Activated CD4-positive, alpha-beta memory T cell treated with anti-CD3 and anti-CD28 coated beads, Interleukin-2, amount 10 ng/mL, durations not matched to agents 7 days and 5 days (primary cell): ENCODE results near the gene ZNF521. TPM values are rescaled to one million over a fixed set of nuclear protein-coding genes. Genes with fewer than 3 reads are reported as not detected.

Experiments
- CTCF ChIA-PET: fragments of 350-600 bp; sonication (Branson Sonifier 250); formaldehyde crosslinking; loops from one replicate; lab custom pipeline; 2021; ENCODE audit warnings: antibody characterized with exemption, inconsistent platforms; lab: Charles Lee
- POLR2A ChIA-PET: fragments of 350-600 bp; sonication (Branson Sonifier 250); formaldehyde crosslinking; loops from one replicate; lab custom pipeline; 2021; ENCODE audit warnings: antibody characterized with exemption; lab: Charles Lee
- DNase-seq: peaks from one replicate; pipeline ENCODE4 v3.0.0-alpha.2; 2020
- H3K27ac Mint-ChIP-seq: one replicate; pipeline ENCODE4 v1.8.0; 2021; ENCODE audit warnings: mild to moderate bottlenecking, mixed read lengths
- H3K27me3 Mint-ChIP-seq: one replicate; pipeline ENCODE4 v1.8.0; 2021; ENCODE audit warnings: mixed read lengths
- H3K36me3 Mint-ChIP-seq: one replicate; pipeline ENCODE4 v1.8.0; 2021; ENCODE audit warnings: low read depth, mixed read lengths
- H3K4me1 Mint-ChIP-seq: one replicate; pipeline ENCODE4 v1.8.0; 2021; ENCODE audit warnings: mixed read lengths
- H3K4me3 Mint-ChIP-seq: one replicate; pipeline ENCODE4 v1.8.0; 2021; ENCODE audit warnings: mild to moderate bottlenecking, mixed read lengths
- H3K9me3 Mint-ChIP-seq: one replicate; pipeline ENCODE4 v1.8.0; 2021; ENCODE audit warnings: mixed read lengths
- total RNA-seq, 2 experiments: library from RNA; stranded (reverse); gene quantifications; one replicate each; pipeline ENCODE4 v1.2.3, GENCODE V29; 2021

ZNF521 gene
- total RNA-seq, 2 experiments from 2014 or later: not detected

DNA sequence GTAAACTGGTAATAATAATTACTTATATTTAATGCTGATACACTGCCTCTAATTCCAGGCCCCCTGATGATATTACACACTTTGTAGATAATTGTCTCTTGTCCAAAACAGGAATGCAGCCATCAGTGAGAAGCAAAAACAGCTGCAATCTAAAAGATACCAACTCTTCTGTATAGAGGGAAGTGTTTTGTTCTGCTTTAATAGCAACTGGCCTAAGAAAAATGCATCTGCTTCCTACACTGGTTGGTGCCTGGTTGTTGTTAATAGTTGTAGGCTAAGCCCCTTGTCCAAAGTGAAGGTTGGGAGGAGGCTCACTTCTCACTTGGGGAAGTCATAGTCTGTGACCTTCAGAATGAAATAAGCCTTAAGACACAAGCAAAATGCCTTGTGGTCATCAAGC, 332.0 kb downstream of the ZNF521 start:
- Mint-ChIP-seq H3K4me1 (no peaks in the 10 kb centered on the region), H3K27ac (no peak overlapping the region), H3K27me3 (no peaks in the 10 kb centered on the region), H3K9me3 (no peaks in the 10 kb centered on the region), H3K36me3 (no peaks in the 10 kb centered on the region), H3K4me3 (no peak overlapping the region)
- ChIA-PET CTCF (no interaction called here), POLR2A (no interaction called here)
- no peak for DNase-seq

- Mint-ChIP-seq H3K4me3 (no peak overlapping the region), H3K9me3 (no peaks in the 10 kb centered on the region), H3K27me3 (no peaks in the 10 kb centered on the region), H3K4me1 (no peaks in the 10 kb centered on the region), H3K27ac (no peak overlapping the region), H3K36me3 (no peaks in the 10 kb centered on the region)
- no peak for DNase-seq
- ChIA-PET POLR2A (no interaction called here), CTCF (no interaction called here)
These were observed 332.7 kb downstream of the ZNF521 start for GRCh38 chr18:25019086-25019860.

DNA sequence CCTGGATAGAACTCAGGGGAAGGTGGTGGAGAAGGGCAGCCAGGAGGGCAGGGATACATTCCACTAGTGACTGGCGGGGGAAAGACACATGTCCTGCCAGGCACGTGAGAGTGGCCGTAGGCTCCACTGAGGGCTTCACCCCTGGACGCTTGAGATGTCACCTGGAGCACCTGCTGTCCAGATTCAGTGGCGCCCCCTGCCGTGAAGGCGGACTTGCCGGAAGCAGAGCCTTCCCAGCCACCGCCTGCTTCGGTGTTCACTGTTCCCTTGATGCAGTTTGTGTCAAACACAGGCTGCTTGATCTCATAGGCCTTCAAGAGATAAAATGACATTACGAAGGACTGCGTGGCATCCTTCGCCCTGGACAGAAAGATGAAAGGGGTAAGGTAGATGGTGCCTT, 335.3 kb downstream of the ZNF521 start:
- Mint-ChIP-seq H3K27me3 (no peaks in the 10 kb centered on the region), H3K9me3 (no peaks in the 10 kb centered on the region), H3K27ac (no peak overlapping the region), H3K4me3 (no peak overlapping the region), H3K4me1 (no peaks in the 10 kb centered on the region), H3K36me3 (no peaks in the 10 kb centered on the region)
- DNase-seq: no peak
- CTCF ChIA-PET: no interaction called here
- POLR2A ChIA-PET: no interaction called here

- no peak for DNase-seq
- H3K27me3 Mint-ChIP-seq: no peaks in the 10 kb centered on the region
- POLR2A ChIA-PET: no interaction called here
- H3K27ac Mint-ChIP-seq: no peak overlapping the region
- no peak overlapping the region for H3K4me3 Mint-ChIP-seq
- no peaks in the 10 kb centered on the region for H3K36me3 Mint-ChIP-seq
- H3K9me3 Mint-ChIP-seq: no peaks in the 10 kb centered on the region
- CTCF ChIA-PET: no interaction called here
- no peaks in the 10 kb centered on the region for H3K4me1 Mint-ChIP-seq
These were observed 335.8 kb downstream of the ZNF521 start for GRCh38 chr18:25016181-25016580.
